Measurements from ENCODE around the gene DRC7.
"Not testable (repeated sequence)": the region's sequence is repeated elsewhere in the genome, so short reads cannot be mapped to it uniquely, and the experiment has no call there.

Gene DRC7

GRCh38 chr16:57697896-57698537, 3.4 kb downstream of the DRC7 start:
- no peak for DNase-seq

GRCh38 chr16:57698812-57699405, 4.3 kb downstream of the DRC7 start:
- no peak for DNase-seq

- no peak for DNase-seq
Measured at GRCh38 chr16:57699481-57699880, 4.9 kb downstream of the DRC7 start.

- no peak for DNase-seq
Measured at GRCh38 chr16:57699899-57700298, 5.3 kb downstream of the DRC7 start.

- DNase-seq: no peak
Measured at GRCh38 chr16:57700781-57701551, 6.4 kb downstream of the DRC7 start.

GRCh38 chr16:57701759-57702371, 7.3 kb downstream of the DRC7 start:
- no peak for DNase-seq

- no peak for DNase-seq
Measured at GRCh38 chr16:57703416-57704010, 8.9 kb downstream of the DRC7 start.

- no peak for DNase-seq
Measured at GRCh38 chr16:57704011-57704904, 9.7 kb downstream of the DRC7 start.

- no peak for DNase-seq
Measured at GRCh38 chr16:57704905-57705852, 10.6 kb downstream of the DRC7 start.

GRCh38 chr16:57706717-57707116, 12.1 kb downstream of the DRC7 start:
- no peak for DNase-seq

GRCh38 chr16:57707331-57707730, 12.7 kb downstream of the DRC7 start:
- no peak for DNase-seq

- peak in 1 of 2 experiments; percentile 25 for DNase-seq
Measured at GRCh38 chr16:57708168-57708567, 13.6 kb downstream of the DRC7 start.

- no peak for DNase-seq
Measured at GRCh38 chr16:57709663-57710062, 15.1 kb downstream of the DRC7 start.

GRCh38 chr16:57711346-57711745, 16.7 kb downstream of the DRC7 start:
- no peak for DNase-seq

GRCh38 chr16:57711993-57712392, 17.4 kb downstream of the DRC7 start:
- DNase-seq: no peak

- DNase-seq: not testable (repeated sequence)
Measured at GRCh38 chr16:57712569-57712968, 18.0 kb downstream of the DRC7 start.

GRCh38 chr16:57713596-57713995, 19.0 kb downstream of the DRC7 start:
- DNase-seq: no peak

- DNase-seq: no peak
Measured at GRCh38 chr16:57714047-57714446, 19.4 kb downstream of the DRC7 start.

- peak in 1 of 2 experiments; percentile 35 for DNase-seq
Measured at GRCh38 chr16:57720142-57720575, 25.6 kb downstream of the DRC7 start.

- no peak for DNase-seq
Measured at GRCh38 chr16:57721356-57722209, 27.0 kb downstream of the DRC7 start.
